Caco-2 (cell line): ENCODE measurements around the gene CDNF. TPM values are rescaled to one million over a fixed set of nuclear protein-coding genes. Genes with fewer than 3 reads are reported as not detected.

ENCODE experiments used
- BruUV-seq: library from RNA; stranded (reverse); fragments of 400-500 nt; replicated peaks from 2 replicates; lab custom pipeline; 2021; lab: Mats Ljungman, UMichigan
- CTCF ChIA-PET: fragments of 300-600 bp; sonication (Branson Sonifier 250); formaldehyde crosslinking; loops from one replicate; lab custom pipeline; 2022; ENCODE audit warnings: antibody characterized with exemption; lab: Charles Lee
- POLR2A ChIA-PET: fragments of 300-600 bp; sonication (Branson Sonifier 250); formaldehyde crosslinking; loops from one replicate; lab custom pipeline; 2022; ENCODE audit warnings: antibody characterized with exemption; lab: Charles Lee
- DNase-seq, 2 experiments: peaks; one replicate each; pipeline versions ENCODE4 v3.0.0 to v3.0.0-alpha.2; 2020 to 2022
- H3K27me3 ChIP-seq: replicated peaks from 2 replicates; pipeline ENCODE4 v1.6.0; 2011; ENCODE audit warnings: low read length; ENCODE audit not compliant: control insufficient read depth, insufficient read depth
- H3K36me3 ChIP-seq: 2 replicates; pipeline ENCODE4 v1.5.1; 2011; ENCODE audit warnings: low read length; ENCODE audit not compliant: control insufficient read depth, insufficient read depth
- H3K4me1 ChIP-seq: fragments of 250-450 bp; sonication (Bioruptor Pico); 2 replicates; pipeline ENCODE4 v1.5.1; 2020; ENCODE audit warnings: mild to moderate bottlenecking
- H3K4me3 ChIP-seq: 2 replicates; pipeline ENCODE4 v1.5.1; 2011; ENCODE audit warnings: low read depth, mild to moderate bottlenecking, control low read depth, low read length
- H3K9me3 ChIP-seq: fragments of 250-450 bp; sonication (Bioruptor Pico); 2 replicates; pipeline ENCODE4 v1.5.1; 2020; ENCODE audit warnings: mild to moderate bottlenecking, moderate library complexity
- H3K27ac Mint-ChIP-seq: one replicate; pipeline ENCODE4 v1.8.0; 2022; ENCODE audit warnings: mixed read lengths; ENCODE audit not compliant: unreplicated experiment
- H3K27me3 Mint-ChIP-seq: one replicate; pipeline ENCODE4 v1.8.0; 2022; ENCODE audit warnings: mixed read lengths; ENCODE audit not compliant: insufficient read depth, unreplicated experiment
- H3K36me3 Mint-ChIP-seq: one replicate; pipeline ENCODE4 v1.8.0; 2022; ENCODE audit warnings: mild to moderate bottlenecking, mixed read lengths; ENCODE audit not compliant: insufficient read depth, unreplicated experiment
- H3K4me1 Mint-ChIP-seq: one replicate; pipeline ENCODE4 v1.8.0; 2022; ENCODE audit warnings: low read depth, mixed read lengths; ENCODE audit not compliant: unreplicated experiment
- H3K4me3 Mint-ChIP-seq: one replicate; pipeline ENCODE4 v1.8.0; 2022; ENCODE audit warnings: mild to moderate bottlenecking, moderate library complexity, mixed read lengths; ENCODE audit not compliant: unreplicated experiment
- H3K9me3 Mint-ChIP-seq: one replicate; pipeline ENCODE4 v1.8.0; 2022; ENCODE audit warnings: mixed read lengths; ENCODE audit not compliant: unreplicated experiment
- intact Hi-C: fragments of 100-400 bp; cut with micrococcal nuclease; formaldehyde crosslinking; loops from one replicate; pipeline ENCODE4 v1.10.0; 2022; ENCODE audit not compliant: unreplicated experiment
- total RNA-seq: library from RNA; stranded (reverse); gene quantifications from 2 replicates; pipeline ENCODE4 v1.2.3, GENCODE V29; 2022
- TF ChIP-seq, protein P1 (sequence below), 2 experiments: fragments of 200-600 bp in 1 of 2; IDR thresholded peaks; 1 replicate in 1 of 2; 2 replicates in 1 of 2; pipeline versions ENCODE4 v1.5.1 to v1.8.0; 2011 to 2022; ENCODE audit warnings: antibody characterized with exemption in 1 of 2, control low read depth in 1 of 2, inconsistent platforms in 1 of 2, low read depth in 1 of 2, low read length in 1 of 2, mild to moderate bottlenecking in 1 of 2, moderate library complexity in 1 of 2; ENCODE audit not compliant: insufficient read depth in 1 of 2, severe bottlenecking in 1 of 2, unreplicated experiment in 1 of 2

Gene CDNF
- total RNA-seq, 1 experiment from 2014 or later, result 3.9 TPM

- Mint-ChIP-seq H3K4me1 (peaks cover 26% of the 10 kb centered on the region), H3K4me3 (no peak within 1 kb of the TSS), H3K36me3 (peaks cover 4% of the 10 kb centered on the region), H3K9me3 (peaks cover 14% of the 10 kb centered on the region), H3K27me3 (no peaks in the 10 kb centered on the region), H3K27ac (no peak within 1 kb of the TSS)
- ChIA-PET CTCF (interaction anchor here (0.7 kb wide), 1 partner anchor 10 kb away, joined by 6 read pairs; no protein-coding TSS in a partner anchor), POLR2A (no interaction called here)
- Histone ChIP-seq H3K9me3 (no peaks in the 10 kb centered on the region), H3K27me3 (no peaks in the 10 kb centered on the region), H3K4me3 (no peak within 1 kb of the TSS), H3K36me3 (no peaks in the 10 kb centered on the region; the same call in 1 of the 2 replicates), H3K4me1 (peaks cover 15% of the 10 kb centered on the region)
- TF ChIP-seq, protein P1, sequence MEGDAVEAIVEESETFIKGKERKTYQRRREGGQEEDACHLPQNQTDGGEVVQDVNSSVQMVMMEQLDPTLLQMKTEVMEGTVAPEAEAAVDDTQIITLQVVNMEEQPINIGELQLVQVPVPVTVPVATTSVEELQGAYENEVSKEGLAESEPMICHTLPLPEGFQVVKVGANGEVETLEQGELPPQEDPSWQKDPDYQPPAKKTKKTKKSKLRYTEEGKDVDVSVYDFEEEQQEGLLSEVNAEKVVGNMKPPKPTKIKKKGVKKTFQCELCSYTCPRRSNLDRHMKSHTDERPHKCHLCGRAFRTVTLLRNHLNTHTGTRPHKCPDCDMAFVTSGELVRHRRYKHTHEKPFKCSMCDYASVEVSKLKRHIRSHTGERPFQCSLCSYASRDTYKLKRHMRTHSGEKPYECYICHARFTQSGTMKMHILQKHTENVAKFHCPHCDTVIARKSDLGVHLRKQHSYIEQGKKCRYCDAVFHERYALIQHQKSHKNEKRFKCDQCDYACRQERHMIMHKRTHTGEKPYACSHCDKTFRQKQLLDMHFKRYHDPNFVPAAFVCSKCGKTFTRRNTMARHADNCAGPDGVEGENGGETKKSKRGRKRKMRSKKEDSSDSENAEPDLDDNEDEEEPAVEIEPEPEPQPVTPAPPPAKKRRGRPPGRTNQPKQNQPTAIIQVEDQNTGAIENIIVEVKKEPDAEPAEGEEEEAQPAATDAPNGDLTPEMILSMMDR (IDR thresholded peaks at IDR 0.05; ENCODE audit: insufficient read depth in 1 of 2, low read depth in 1 of 2, low read length in 1 of 2, severe bottlenecking in 1 of 2, unreplicated experiment in 1 of 2), result no peak
- no peak for DNase-seq
- BruUV-seq, result no TSS peak
- intact Hi-C loops, result no loop called here
Observed at GRCh38 chr10:14774797-14775196, 63.0 kb downstream of the CDNF start, which contains the start of gene FAM107B. Gene FAM107B (minus strand): TSS chr10:14774897. CDS start chr10:14774663, 234 bp downstream.

DNA sequence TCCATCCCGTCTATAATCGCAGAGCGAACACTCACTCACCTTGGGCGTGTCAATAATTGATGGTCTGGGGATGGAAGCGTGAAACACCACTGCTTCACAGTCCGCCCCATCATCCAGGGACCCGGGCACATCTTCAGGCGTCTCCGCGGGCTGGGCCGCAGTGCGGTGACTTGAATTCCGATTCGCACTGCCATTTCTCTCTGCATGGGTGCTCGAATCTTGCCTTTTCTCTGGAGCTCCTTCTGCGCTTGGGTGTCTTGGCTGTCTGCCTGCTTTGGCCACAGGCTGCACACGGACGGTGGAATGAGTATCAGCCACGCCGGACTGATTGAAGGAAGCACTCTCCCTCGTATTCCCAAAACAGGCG is 63.6 kb downstream of the CDNF start:
- CTCF ChIA-PET, result no interaction called here

GRCh38 chr10:14773551-14774213 is 64.2 kb downstream of the CDNF start:
- ChIA-PET POLR2A (no interaction called here), CTCF (no interaction called here)
- peaks cover 14% of the 10 kb centered on the region for H3K9me3 Mint-ChIP-seq
- BruUV-seq, result no TSS peak
- Histone ChIP-seq H3K4me1 (peaks cover 4% of the 10 kb centered on the region), H3K4me3 (no peak overlapping the region), H3K9me3 (no peaks in the 10 kb centered on the region), H3K36me3 (no peaks in the 10 kb centered on the region; the same call in 1 of the 2 replicates), H3K27me3 (no peaks in the 10 kb centered on the region)
- H3K4me1 Mint-ChIP-seq, result peaks cover 15% of the 10 kb centered on the region
- DNase-seq, result no peak
- intact Hi-C loops, result no loop called here
- H3K4me3 Mint-ChIP-seq, result no peak overlapping the region
- peaks cover 4% of the 10 kb centered on the region for H3K36me3 Mint-ChIP-seq
- H3K27me3 Mint-ChIP-seq, result no peaks in the 10 kb centered on the region
- TF ChIP-seq, protein P1 (IDR thresholded peaks at IDR 0.05; ENCODE audit: insufficient read depth in 1 of 2, low read depth in 1 of 2, low read length in 1 of 2, severe bottlenecking in 1 of 2, unreplicated experiment in 1 of 2), result no peak
- no peak overlapping the region for H3K27ac Mint-ChIP-seq

More for the DNA sequence above, 63.6 kb downstream of the CDNF start:
- no peak for DNase-seq
- Histone ChIP-seq H3K9me3 (no peaks in the 10 kb centered on the region), H3K4me3 (no peak overlapping the region), H3K36me3 (no peaks in the 10 kb centered on the region; the same call in 1 of the 2 replicates), H3K27me3 (no peaks in the 10 kb centered on the region), H3K4me1 (peaks cover 9% of the 10 kb centered on the region)
- peaks cover 20% of the 10 kb centered on the region for H3K4me1 Mint-ChIP-seq
- TF ChIP-seq, protein P1 (IDR thresholded peaks at IDR 0.05; ENCODE audit: insufficient read depth in 1 of 2, low read depth in 1 of 2, low read length in 1 of 2, severe bottlenecking in 1 of 2, unreplicated experiment in 1 of 2), result no peak
- intact Hi-C loops, result no loop called here
- H3K27ac Mint-ChIP-seq, result no peak overlapping the region
- no TSS peak for BruUV-seq
- peaks cover 4% of the 10 kb centered on the region for H3K36me3 Mint-ChIP-seq
- peaks cover 14% of the 10 kb centered on the region for H3K9me3 Mint-ChIP-seq
- no peaks in the 10 kb centered on the region for H3K27me3 Mint-ChIP-seq
- POLR2A ChIA-PET, result no interaction called here
- H3K4me3 Mint-ChIP-seq, result no peak overlapping the region
